ENCODE data around the gene MOCS1.
A peak's percentile ranks its signal among the peaks of the same experiment; 100 is the strongest.

MOCS1 gene

DNA sequence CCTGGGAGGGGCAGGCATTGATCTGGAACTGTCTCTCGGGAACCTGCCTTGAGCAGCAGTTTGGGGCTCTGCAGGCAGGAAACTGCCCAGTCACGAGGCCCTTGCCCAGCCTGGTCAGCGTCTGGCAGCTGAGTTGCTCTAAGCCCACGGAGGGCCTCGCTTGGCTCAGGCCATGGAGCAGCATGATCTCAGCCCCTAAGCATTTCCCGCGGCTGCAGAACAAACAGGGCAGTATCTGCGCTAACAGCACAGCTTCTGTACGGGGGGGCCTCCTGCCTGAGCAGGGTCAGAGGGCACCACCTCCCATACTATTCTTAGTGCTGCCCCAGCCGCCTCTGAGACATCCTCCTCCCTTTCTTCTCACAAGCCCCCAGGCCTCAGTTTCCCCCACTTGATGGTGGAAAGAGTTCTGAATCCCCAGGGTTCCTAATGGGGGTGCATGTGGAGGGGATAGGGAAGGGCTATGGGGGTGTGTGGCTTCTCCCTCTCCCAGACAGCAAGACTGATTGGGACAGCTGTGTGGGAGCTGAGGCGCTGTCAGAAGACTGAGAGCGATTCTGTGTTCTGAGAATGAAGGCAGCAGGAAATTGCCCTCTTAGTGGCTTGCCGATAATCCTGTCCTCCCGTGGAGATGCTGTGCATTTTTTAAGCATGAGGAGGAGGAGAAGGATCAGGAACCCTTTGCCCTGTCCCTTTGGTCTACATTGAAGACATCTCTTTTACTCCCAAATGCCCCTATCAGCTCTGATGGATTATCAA, 46.4 kb downstream of the MOCS1 start:
- in situ Hi-C loops (cut with HindIII; ENCODE audit: low pct_unique_long_range_greater_than_20kb, low sequenced_read_pairs): no loop called here
- DNase-seq (ENCODE audit: low read depth in 1 of 2, low spot score in 1 of 2): no peak
- TF ChIP-seq JUND (IDR thresholded peaks at IDR 0.05; ENCODE audit: low read depth): no peak

GRCh38 chr6:39886871-39887270, 47.4 kb downstream of the MOCS1 start:
- no peak for DNase-seq (ENCODE audit: low read depth in 1 of 2, low spot score in 1 of 2)
- in situ Hi-C loops (cut with HindIII; ENCODE audit: low pct_unique_long_range_greater_than_20kb, low sequenced_read_pairs): no loop called here
- no peak for TF ChIP-seq JUND (IDR thresholded peaks at IDR 0.05; ENCODE audit: low read depth)

- in situ Hi-C loops (cut with HindIII; ENCODE audit: low pct_unique_long_range_greater_than_20kb, low sequenced_read_pairs): no loop called here
- no peak for TF ChIP-seq JUND (IDR thresholded peaks at IDR 0.05; ENCODE audit: low read depth)
Measured at GRCh38 chr6:39885691-39886090, 48.6 kb downstream of the MOCS1 start.

GRCh38 chr6:39884696-39885095, 49.6 kb downstream of the MOCS1 start:
- in situ Hi-C loops (cut with HindIII; ENCODE audit: low pct_unique_long_range_greater_than_20kb, low sequenced_read_pairs): no loop called here
- DNase-seq (ENCODE audit: low read depth in 1 of 2, low spot score in 1 of 2): no peak
- TF ChIP-seq JUND (IDR thresholded peaks at IDR 0.05; ENCODE audit: low read depth): no peak

More at GRCh38 chr6:39885691-39886090, 48.6 kb downstream of the MOCS1 start:
- DNase-seq (ENCODE audit: low read depth in 1 of 2, low spot score in 1 of 2): no peak

DNA sequence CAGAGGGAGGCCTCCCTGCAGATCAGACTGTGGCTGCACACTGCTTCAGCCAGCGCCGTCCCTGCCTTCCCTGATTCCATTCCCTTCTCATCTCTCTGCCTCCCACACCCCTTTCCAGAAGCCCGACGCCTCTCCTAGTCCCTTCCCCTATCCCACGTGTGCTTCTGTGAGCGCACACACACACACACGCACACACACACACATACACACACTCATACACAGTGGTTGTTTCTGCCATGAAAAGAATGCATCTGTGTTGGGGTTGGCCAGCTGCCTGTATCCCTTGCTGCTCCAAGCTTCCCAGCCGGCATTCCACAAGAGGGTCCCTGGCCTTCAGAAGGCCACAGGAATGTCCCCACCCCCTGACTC, 51.7 kb downstream of the MOCS1 start:
- TF ChIP-seq JUND (IDR thresholded peaks at IDR 0.05; ENCODE audit: low read depth): no peak
- in situ Hi-C loops (cut with HindIII; ENCODE audit: low pct_unique_long_range_greater_than_20kb, low sequenced_read_pairs): no loop called here
- DNase-seq (ENCODE audit: low read depth in 1 of 2, low spot score in 1 of 2): no peak

DNA sequence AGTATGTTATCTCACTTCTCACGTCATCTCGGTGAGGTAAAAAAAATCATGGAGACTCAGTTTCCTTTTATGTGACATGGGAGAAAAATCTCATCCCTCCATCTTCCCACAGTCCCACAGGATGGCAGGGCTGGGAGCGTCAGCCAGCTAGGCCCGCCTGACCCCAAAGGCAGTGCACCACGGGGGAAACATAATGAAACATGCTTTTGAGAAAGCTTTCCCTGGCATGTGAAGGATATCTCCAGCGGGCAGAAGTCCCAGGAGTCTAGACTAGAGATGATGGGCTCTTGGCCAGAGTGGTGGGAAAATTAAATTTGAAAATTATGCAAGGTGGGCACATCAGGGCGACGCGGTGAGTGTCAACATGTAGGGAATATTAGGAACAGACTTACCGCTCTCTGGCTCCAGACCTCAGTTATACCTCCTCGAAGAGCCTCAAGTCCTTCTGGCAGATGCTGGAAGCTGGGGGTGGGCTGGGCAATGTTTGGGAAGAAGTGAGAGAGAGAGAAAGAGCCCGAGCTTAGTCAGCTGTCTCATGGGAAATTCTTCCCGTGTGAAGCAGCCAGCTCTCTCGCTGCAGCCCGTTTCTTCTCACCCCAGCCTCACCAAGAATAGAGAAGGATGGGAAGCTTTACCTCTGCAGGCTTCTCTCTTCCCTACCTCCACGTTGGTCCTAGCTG, 52.3 kb downstream of the MOCS1 start:
- no peak for DNase-seq (ENCODE audit: low read depth in 1 of 2, low spot score in 1 of 2)
- TF ChIP-seq JUND (IDR thresholded peaks at IDR 0.05; ENCODE audit: low read depth): no peak
- in situ Hi-C loops (cut with HindIII; ENCODE audit: low pct_unique_long_range_greater_than_20kb, low sequenced_read_pairs): no loop called here

- in situ Hi-C loops (cut with HindIII; ENCODE audit: low pct_unique_long_range_greater_than_20kb, low sequenced_read_pairs): no loop called here
- TF ChIP-seq JUND (IDR thresholded peaks at IDR 0.05; ENCODE audit: low read depth): no peak
- DNase-seq (ENCODE audit: low read depth in 1 of 2, low spot score in 1 of 2): peak in 1 of 2 experiments; percentile 12
Measured at GRCh38 chr6:39880594-39880993, 53.7 kb downstream of the MOCS1 start.

- no peak for TF ChIP-seq JUND (IDR thresholded peaks at IDR 0.05; ENCODE audit: low read depth)
- in situ Hi-C loops (cut with HindIII; ENCODE audit: low pct_unique_long_range_greater_than_20kb, low sequenced_read_pairs): no loop called here
- no peak for DNase-seq (ENCODE audit: low read depth in 1 of 2, low spot score in 1 of 2)
Measured at GRCh38 chr6:39879535-39879934, 54.7 kb downstream of the MOCS1 start.

- in situ Hi-C loops (cut with HindIII; ENCODE audit: low pct_unique_long_range_greater_than_20kb, low sequenced_read_pairs): no loop called here
- DNase-seq (ENCODE audit: low read depth in 1 of 2, low spot score in 1 of 2): no peak
- no peak for TF ChIP-seq JUND (IDR thresholded peaks at IDR 0.05; ENCODE audit: low read depth)
Measured at GRCh38 chr6:39876826-39877225, 57.4 kb downstream of the MOCS1 start.

- no peak for DNase-seq (ENCODE audit: low read depth in 1 of 2, low spot score in 1 of 2)
- TF ChIP-seq JUND (IDR thresholded peaks at IDR 0.05; ENCODE audit: low read depth): no peak
- in situ Hi-C loops (cut with HindIII; ENCODE audit: low pct_unique_long_range_greater_than_20kb, low sequenced_read_pairs): no loop called here
Measured at GRCh38 chr6:39876111-39876510, 58.2 kb downstream of the MOCS1 start.

DNA sequence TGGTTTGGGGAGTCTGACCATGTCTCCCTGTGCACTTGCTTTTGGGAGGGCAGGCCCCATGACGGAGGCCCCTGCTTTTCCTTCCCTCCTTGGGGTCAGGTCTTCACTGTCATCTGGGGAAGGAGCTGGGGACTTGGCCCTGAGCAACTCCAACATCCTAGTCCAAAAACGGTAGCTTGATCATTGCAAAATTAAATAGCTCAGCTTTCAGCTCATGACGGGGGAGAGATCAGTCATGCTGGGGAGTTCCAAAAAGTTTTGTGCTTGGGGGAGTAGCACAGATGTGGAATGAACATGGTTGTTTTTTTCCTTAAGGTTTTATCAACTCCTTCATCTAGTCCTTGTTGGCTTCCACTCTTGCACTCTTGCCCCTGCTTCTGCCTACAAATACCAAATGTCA, 60.8 kb downstream of the MOCS1 start:
- in situ Hi-C loops (cut with HindIII; ENCODE audit: low pct_unique_long_range_greater_than_20kb, low sequenced_read_pairs): no loop called here
- TF ChIP-seq JUND (IDR thresholded peaks at IDR 0.05; ENCODE audit: low read depth): no peak
- no peak for DNase-seq (ENCODE audit: low read depth in 1 of 2, low spot score in 1 of 2)

GRCh38 chr6:39870950-39871349, 63.3 kb downstream of the MOCS1 start:
- no peak for DNase-seq (ENCODE audit: low read depth in 1 of 2, low spot score in 1 of 2)
- in situ Hi-C loops (cut with HindIII; ENCODE audit: low pct_unique_long_range_greater_than_20kb, low sequenced_read_pairs): no loop called here
- TF ChIP-seq JUND (IDR thresholded peaks at IDR 0.05; ENCODE audit: low read depth): no peak

DNA sequence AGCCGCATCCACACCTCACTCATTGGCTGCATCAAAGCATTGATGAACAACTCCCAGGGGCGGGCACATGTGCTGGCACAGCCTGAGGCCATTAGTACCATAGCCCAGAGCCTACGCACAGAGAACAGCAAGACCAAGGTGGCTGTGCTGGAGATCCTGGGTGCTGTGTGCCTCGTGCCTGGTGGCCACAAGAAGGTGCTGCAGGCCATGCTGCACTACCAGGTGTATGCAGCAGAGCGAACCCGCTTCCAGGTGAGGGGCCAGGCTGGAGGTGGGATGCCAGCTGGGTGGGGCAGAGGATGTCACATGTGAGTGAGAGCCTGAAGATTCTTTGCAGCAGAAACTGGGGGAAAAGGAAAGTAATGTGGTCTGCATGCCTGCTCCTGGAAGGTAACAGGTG, 66.7 kb downstream of the MOCS1 start:
- DNase-seq (ENCODE audit: low read depth in 1 of 2, low spot score in 1 of 2): peak; percentile 30 to 34
- no peak for TF ChIP-seq JUND (IDR thresholded peaks at IDR 0.05; ENCODE audit: low read depth)
- in situ Hi-C loops (cut with HindIII; ENCODE audit: low pct_unique_long_range_greater_than_20kb, low sequenced_read_pairs): no loop called here
